CD4-positive, alpha-beta T cell treated with Interferon gamma for 1 hour (primary cell): ENCODE results near the gene BCL3.
A peak's percentile ranks its signal among the peaks of the same experiment; 100 is the strongest.
"Not testable (repeated sequence)": the region's sequence is repeated elsewhere in the genome, so short reads cannot be mapped to it uniquely, and the experiment has no call there.

Experiments
- DNase-seq: peaks from one replicate; pipeline ENCODE4 v3.0.0-alpha.2; 2020

Gene BCL3, protein sequence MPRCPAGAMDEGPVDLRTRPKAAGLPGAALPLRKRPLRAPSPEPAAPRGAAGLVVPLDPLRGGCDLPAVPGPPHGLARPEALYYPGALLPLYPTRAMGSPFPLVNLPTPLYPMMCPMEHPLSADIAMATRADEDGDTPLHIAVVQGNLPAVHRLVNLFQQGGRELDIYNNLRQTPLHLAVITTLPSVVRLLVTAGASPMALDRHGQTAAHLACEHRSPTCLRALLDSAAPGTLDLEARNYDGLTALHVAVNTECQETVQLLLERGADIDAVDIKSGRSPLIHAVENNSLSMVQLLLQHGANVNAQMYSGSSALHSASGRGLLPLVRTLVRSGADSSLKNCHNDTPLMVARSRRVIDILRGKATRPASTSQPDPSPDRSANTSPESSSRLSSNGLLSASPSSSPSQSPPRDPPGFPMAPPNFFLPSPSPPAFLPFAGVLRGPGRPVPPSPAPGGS

GRCh38 chr19:44748426-44749254 is at the start of gene BCL3:
BCL3 (plus strand) TSS chr19:44748708; CDS start chr19:44748791, 83 bp downstream.
- peak; percentile 91 for DNase-seq

- no peak for DNase-seq
Observed at GRCh38 chr19:44700547-44700946, 48.0 kb upstream of the BCL3 start.

GRCh38 chr19:44701228-44701627 is 47.3 kb upstream of the BCL3 start:
- DNase-seq = no peak

- DNase-seq = no peak
Observed at GRCh38 chr19:44702551-44703176, 45.8 kb upstream of the BCL3 start.

GRCh38 chr19:44703336-44704078 is 45.0 kb upstream of the BCL3 start:
- no peak for DNase-seq

DNA sequence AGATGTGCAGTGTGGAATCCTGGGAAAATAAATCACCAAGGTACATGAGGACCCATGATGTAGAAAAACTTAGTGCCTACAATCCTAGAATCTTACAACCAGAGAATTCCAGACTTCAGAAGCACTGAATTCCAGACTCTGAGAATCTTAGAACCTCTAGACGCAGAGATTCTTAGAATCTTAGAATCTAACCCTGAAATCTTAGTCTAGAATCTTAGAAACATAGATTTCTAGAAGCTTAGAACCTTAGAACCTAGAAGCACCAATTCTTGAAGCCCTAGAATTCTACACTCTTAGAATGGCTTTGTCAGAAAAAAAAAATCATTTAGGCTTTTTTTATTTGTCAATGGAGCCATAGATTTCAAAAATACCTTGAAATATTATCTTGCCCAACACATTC is 43.5 kb upstream of the BCL3 start:
- no peak for DNase-seq

DNA sequence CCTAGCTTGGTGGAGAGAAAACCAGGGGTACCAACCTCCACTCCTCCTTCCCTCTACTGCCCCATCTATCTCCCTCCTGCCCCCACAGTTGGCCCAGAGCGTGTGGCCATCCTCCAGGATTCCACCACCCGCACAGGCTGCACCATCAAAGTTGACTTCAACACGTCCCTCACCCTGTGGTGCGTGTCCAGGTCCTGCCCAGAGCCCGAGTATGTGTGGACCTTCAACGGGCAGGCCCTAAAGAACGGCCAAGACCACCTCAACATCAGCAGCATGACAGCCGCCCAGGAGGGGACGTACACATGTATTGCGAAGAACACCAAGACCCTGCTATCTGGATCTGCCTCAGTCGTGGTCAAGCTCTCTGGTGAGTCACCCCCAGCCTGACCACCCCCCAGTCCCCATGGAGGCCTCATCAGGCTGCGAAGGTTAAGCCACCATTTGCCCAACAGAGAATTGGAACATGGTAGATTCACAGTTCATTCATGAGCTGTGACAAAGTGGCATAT is 43.0 kb upstream of the BCL3 start:
- DNase-seq = no peak

GRCh38 chr19:44706506-44707236 is 41.8 kb upstream of the BCL3 start:
- DNase-seq = no peak

GRCh38 chr19:44707794-44708193 is 40.7 kb upstream of the BCL3 start:
- DNase-seq = no peak

DNA sequence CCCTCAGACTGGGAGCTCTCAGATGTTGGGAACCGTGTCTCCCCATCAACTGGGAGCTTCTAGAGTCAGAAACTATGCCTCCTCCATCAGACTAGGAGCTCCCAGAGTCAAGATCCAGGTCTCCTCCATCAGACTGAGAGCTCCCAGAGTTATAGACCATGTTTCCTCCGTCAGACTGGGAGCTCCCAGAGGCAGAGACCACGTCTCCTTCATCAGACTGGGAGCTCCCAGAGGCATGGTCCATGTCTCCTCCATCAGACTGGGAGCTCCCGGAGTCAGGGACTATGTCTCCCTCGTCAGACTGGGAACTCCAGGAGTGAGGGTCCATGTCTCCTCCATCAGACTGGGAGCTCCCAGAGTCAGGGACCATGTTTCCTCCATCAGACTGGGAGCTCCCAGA is 39.6 kb upstream of the BCL3 start:
- no peak for DNase-seq

- not testable (repeated sequence) for DNase-seq
Observed at GRCh38 chr19:44709434-44710266, 38.9 kb upstream of the BCL3 start.

DNA sequence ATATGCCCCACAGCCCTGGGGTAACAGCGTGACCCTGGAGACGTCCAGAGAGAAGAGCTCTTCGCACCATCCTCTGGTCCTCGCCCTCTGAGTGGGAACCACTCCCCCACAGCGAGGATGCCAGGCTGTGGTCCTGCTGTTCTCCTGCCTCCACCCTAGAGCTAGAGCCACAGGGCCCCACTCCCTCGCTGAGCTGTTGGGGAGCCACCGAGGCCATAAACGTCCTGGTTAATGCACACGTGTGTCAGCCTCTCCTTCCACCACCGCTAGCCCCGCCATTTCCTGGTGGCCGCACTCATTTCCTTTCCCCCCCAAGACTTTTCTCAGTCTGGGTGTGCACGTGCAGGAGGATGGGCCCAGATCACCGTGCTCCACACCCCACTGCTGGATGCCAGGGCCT is 38.0 kb upstream of the BCL3 start:
- DNase-seq = no peak

DNA sequence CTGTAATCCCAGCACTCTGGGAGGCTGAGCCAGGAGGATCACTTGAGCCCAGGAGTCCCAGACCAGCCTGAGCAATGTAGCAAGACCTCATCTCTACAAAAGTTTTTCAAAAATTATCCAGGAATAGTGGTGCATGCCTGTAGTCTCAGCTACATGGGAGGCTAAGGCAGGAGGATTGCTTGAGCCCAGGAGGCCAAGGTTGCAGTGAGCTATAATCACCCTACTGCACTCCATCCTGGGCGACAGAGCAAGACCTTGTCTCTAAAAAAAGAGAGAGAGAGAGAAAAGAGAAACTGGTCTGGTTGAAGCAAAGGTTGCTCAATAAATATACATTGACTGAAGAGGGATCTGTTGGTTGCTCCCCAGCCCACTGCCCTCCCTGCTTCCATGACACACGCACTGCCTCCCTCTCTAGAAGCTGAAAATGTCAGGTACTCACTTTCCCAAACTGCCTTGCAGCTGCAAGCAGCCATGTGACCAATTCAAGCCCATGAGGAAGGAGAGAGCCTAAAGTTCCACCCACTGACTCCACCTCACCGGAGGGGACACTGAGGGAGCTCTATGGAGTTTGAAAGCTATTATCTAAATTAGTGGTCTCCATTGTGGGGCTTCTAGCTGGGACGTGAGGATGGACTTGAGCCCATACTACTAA is 35.5 kb upstream of the BCL3 start:
- DNase-seq = no peak

GRCh38 chr19:44714597-44715169 is 33.8 kb upstream of the BCL3 start:
- DNase-seq = no peak

GRCh38 chr19:44717603-44718002 is 30.9 kb upstream of the BCL3 start:
- DNase-seq = no peak

DNA sequence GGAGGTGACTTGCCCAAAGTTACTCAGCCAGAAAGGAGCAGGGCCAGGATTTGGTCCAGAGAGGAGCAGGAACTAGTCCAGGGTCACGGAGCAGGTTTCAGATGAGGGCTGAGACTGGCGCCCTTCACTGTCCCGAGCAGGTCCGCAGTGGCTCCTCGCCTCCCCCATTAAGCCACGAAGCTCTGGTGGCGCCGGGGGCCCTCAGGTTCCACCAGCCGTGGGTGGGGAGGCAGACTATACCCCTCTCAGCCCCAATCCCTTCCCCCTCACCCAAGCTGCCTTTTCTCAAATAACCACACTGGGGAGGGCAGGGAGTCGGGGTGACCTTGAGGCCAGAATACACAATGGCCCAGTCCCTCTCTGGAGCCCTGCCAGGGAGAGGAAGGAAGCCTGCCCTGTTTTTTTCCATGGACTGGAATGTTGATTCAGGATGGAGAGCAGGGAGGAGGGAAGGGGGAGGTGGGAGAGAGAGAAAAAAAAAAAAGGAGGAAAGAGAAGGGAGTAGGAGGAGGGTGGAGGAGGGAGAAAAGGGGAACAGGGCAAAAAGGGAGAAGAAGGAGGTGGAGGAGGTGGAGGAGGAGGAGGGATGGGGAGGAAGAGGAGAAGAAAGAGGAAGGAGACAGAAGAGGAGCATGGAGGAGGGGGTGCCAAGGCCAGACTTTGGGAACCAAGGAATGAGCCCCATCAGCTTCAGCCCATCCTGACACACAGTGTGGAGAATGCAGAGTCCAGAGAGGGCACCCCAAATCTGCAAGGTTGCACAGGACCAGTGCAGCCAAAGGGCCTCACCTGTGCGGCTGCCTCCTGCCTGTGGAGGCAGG is 29.9 kb upstream of the BCL3 start:
- DNase-seq = no peak

- no peak for DNase-seq
Observed at GRCh38 chr19:44719262-44719701, 29.2 kb upstream of the BCL3 start.

GRCh38 chr19:44720396-44720795 is 28.1 kb upstream of the BCL3 start:
- not testable (repeated sequence) for DNase-seq

DNA sequence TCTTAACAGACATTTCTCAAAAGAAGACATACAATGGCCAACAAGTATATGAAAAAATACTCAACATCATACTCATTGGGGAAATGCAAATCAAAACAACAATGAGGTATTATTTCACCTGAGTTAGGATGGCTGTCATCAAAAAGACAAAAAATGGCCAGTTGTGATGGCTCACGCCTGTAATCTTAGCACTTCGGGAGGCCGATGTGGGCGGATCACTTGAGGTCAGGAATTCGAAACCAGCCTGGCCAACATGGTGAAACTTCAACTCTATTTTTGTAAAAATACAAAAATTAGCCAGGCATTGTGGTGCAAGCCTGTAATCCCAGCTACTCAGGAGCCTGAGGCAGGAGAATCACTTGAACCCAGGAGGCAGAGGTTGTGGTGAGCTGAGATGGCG is 27.6 kb upstream of the BCL3 start:
- no peak for DNase-seq
